HEK293 (cell line): ENCODE measurements around the gene TBL1XR1.
"Not testable (repeated sequence)": the region's sequence is repeated elsewhere in the genome, so short reads cannot be mapped to it uniquely, and the experiment has no call there.

Source experiments
- CTCF ChIA-PET: fragments of 350-600 bp; formaldehyde crosslinking; extraction: SDS; loops from one replicate; lab custom pipeline; 2021; ENCODE audit warnings: antibody characterized with exemption; lab: Yijun Ruan, JAX
- POLR2A ChIA-PET: fragments of 300-600 bp; formaldehyde crosslinking; extraction: SDS; loops from one replicate; lab custom pipeline; 2020; ENCODE audit warnings: antibody characterized with exemption, inconsistent platforms; lab: Yijun Ruan, JAX
- H3K27ac ChIP-seq: fragments of 200-500 bp; sonication (Bioruptor generic); 2 replicates; pipeline ENCODE4 v1.5.1; 2014; ENCODE audit warnings: low read depth, low read length, control low read depth, inconsistent platforms; ENCODE audit errors: extremely low read depth
- H3K36me3 ChIP-seq, 2 experiments: fragments of 200-500 bp in 1 of 2; sonication (Bioruptor generic) in 1 of 2; 1 replicate in 1 of 2; 2 replicates in 1 of 2; pipeline ENCODE4 v1.5.1; 2014 to 2017; ENCODE audit warnings: inconsistent platforms in 2 of 2, low read length in 2 of 2; ENCODE audit not compliant: control insufficient read depth in 2 of 2, insufficient read depth in 1 of 2
- H3K4me1 ChIP-seq: fragments of 200-500 bp; sonication (Bioruptor generic); 2 replicates; pipeline ENCODE4 v1.5.1; 2014; ENCODE audit warnings: mild to moderate bottlenecking, low read length, inconsistent platforms; ENCODE audit not compliant: control insufficient read depth, insufficient read depth
- H3K4me3 ChIP-seq: 2 replicates; pipeline ENCODE4 v1.5.1; 2011; ENCODE audit warnings: low read depth, mild to moderate bottlenecking, control low read depth, low read length, moderate library complexity
- H3K9me3 ChIP-seq: fragments of 200-500 bp; sonication (Bioruptor generic); 2 replicates; pipeline ENCODE4 v1.5.1; 2014; ENCODE audit warnings: low read depth, low read length, inconsistent platforms; ENCODE audit not compliant: control insufficient read depth, insufficient read depth
- GLIS2 ChIP-seq: fragments of 450-650 bp; formaldehyde crosslinking; IDR thresholded peaks from 2 replicates; pipeline ENCODE4 v1.5.1; 2016; ENCODE audit warnings: missing biosample characterization, missing genetic modification characterization
- PRDM6 ChIP-seq: fragments of 450-650 bp; formaldehyde crosslinking; IDR thresholded peaks from 2 replicates; pipeline ENCODE4 v1.5.1; 2017; ENCODE audit warnings: missing biosample characterization, missing genetic modification characterization
- ZBTB1 ChIP-seq: fragments of 450-650 bp; formaldehyde crosslinking; IDR thresholded peaks from 2 replicates; pipeline ENCODE4 v1.5.1; 2016; ENCODE audit warnings: missing biosample characterization, missing genetic modification characterization
- ZBTB10 ChIP-seq: fragments of 450-650 bp; formaldehyde crosslinking; IDR thresholded peaks from 2 replicates; pipeline ENCODE4 v1.5.1; 2016; ENCODE audit warnings: missing biosample characterization, missing genetic modification characterization
- ZBTB6 ChIP-seq: fragments of 450-650 bp; formaldehyde crosslinking; IDR thresholded peaks from 2 replicates; pipeline ENCODE4 v1.5.1; 2017; ENCODE audit warnings: missing biosample characterization, missing genetic modification characterization
- ZEB2 ChIP-seq: fragments of 450-650 bp; formaldehyde crosslinking; IDR thresholded peaks from 2 replicates; pipeline ENCODE4 v1.5.1; 2016; ENCODE audit warnings: missing biosample characterization, missing genetic modification characterization
- ZFP3 ChIP-seq: fragments of 450-650 bp; formaldehyde crosslinking; IDR thresholded peaks from 2 replicates; pipeline ENCODE4 v1.5.1; 2016; ENCODE audit warnings: low read depth, missing biosample characterization, missing genetic modification characterization
- ZNF174 ChIP-seq: fragments of 450-650 bp; formaldehyde crosslinking; IDR thresholded peaks from 2 replicates; pipeline ENCODE4 v1.5.0; 2017; ENCODE audit warnings: missing biosample characterization, mild to moderate bottlenecking, missing genetic modification characterization
- ZNF23 ChIP-seq: fragments of 450-650 bp; formaldehyde crosslinking; IDR thresholded peaks from 2 replicates; pipeline ENCODE4 v1.5.1; 2016; ENCODE audit warnings: missing biosample characterization, missing genetic modification characterization, borderline replicate concordance
- ZNF239 ChIP-seq: fragments of 450-650 bp; formaldehyde crosslinking; IDR thresholded peaks from 2 replicates; pipeline ENCODE4 v1.5.1; 2016; ENCODE audit warnings: missing biosample characterization, missing genetic modification characterization
- ZNF366 ChIP-seq: fragments of 450-650 bp; formaldehyde crosslinking; conservative IDR thresholded peaks from 2 replicates; pipeline ENCODE4 v1.5.1; 2016; ENCODE audit warnings: missing biosample characterization, missing genetic modification characterization
- ZNF776 ChIP-seq: fragments of 450-650 bp; formaldehyde crosslinking; IDR thresholded peaks from 2 replicates; pipeline ENCODE4 v1.5.0; 2017; ENCODE audit warnings: missing biosample characterization, missing genetic modification characterization, borderline replicate concordance

Gene TBL1XR1

GRCh38 chr3:177186306-177186705 lies 11.0 kb downstream of the TBL1XR1 start (continued):
- peak; percentile 85 for TF ChIP-seq PRDM6 (tag by site-specific recombination)
- TF ChIP-seq ZBTB10, result no peak
- 0 out of 2 replicates have a peak, but pooled peaks have one; percentile 22 for TF ChIP-seq ZEB2

GRCh38 chr3:177185035-177185574 lies 12.2 kb downstream of the TBL1XR1 start:
- ChIA-PET POLR2A (no interaction called here), CTCF (interaction anchor here (0.7 to 0.8 kb wide), 2 partner anchors 134 to 1202 kb away, joined by 3 read pairs; no protein-coding TSS in a partner anchor)
- TF ChIP-seq ZNF366 (tag by site-specific recombination), result no peak
- Histone ChIP-seq H3K9me3 (no peaks in the 10 kb centered on the region), H3K4me1 (peaks cover 3% of the 10 kb centered on the region; the same call in 1 of the 2 replicates), H3K36me3 (no peaks in the 10 kb centered on the region), H3K27ac (no peak overlapping the region), H3K4me3 (no peak overlapping the region)

GRCh38 chr3:177184602-177185001 lies 12.7 kb downstream of the TBL1XR1 start:
- POLR2A ChIA-PET, H3K4me3 ChIP-seq, H3K9me3 ChIP-seq, H3K36me3 ChIP-seq, H3K4me1 ChIP-seq, H3K27ac ChIP-seq: not testable (repeated sequence)
- CTCF ChIA-PET, result interaction anchor here (0.6 to 0.8 kb wide), 3 partner anchors 28 to 1202 kb away, joined by 3 read pairs; no protein-coding TSS in a partner anchor

- no peaks in the 10 kb centered on the region for H3K36me3 ChIP-seq
- H3K4me3 ChIP-seq, result no peak overlapping the region
- H3K27ac ChIP-seq, result no peak overlapping the region
- H3K4me1 ChIP-seq, result peaks cover 3% of the 10 kb centered on the region; the same call in 1 of the 2 replicates
- H3K9me3 ChIP-seq, result no peaks in the 10 kb centered on the region
- TF ChIP-seq ZNF174, result no peak
- TF ChIP-seq ZNF239, result no peak
- no peak for TF ChIP-seq ZFP3 (tag by site-specific recombination)
- TF ChIP-seq GLIS2 (tag by site-specific recombination), result no peak
- no peak for TF ChIP-seq ZNF23 (tag by site-specific recombination)
- TF ChIP-seq ZNF776 (tag by site-specific recombination), result no peak
- no peak for TF ChIP-seq ZBTB1 (tag by site-specific recombination)
- no peak for TF ChIP-seq ZBTB6 (tag by site-specific recombination)
- ChIA-PET POLR2A (no interaction called here), CTCF (no interaction called here)
These were observed 14.9 kb downstream of the TBL1XR1 start for GRCh38 chr3:177182352-177182751.
